Endothelial cell of umbilical vein (primary cell): ENCODE measurements around the gene GEMIN4.

Source experiments
- CTCF ChIP-seq, 2 donors: IDR thresholded peaks; 1 replicate in 1 of 2; 2 replicates in 1 of 2; pipeline ENCODE4 v1.5.1; 2011; ENCODE audit warnings: low read length in 2 of 2, mild to moderate bottlenecking in 2 of 2, moderate library complexity in 2 of 2, control low read depth in 1 of 2, inconsistent platforms in 1 of 2, low read depth in 1 of 2; ENCODE audit not compliant: insufficient read depth in 1 of 2; ENCODE audit errors: extremely low read depth in 1 of 2
- EZH2 ChIP-seq: IDR thresholded peaks from 2 replicates; pipeline ENCODE4 v1.6.1; 2012; ENCODE audit warnings: borderline replicate concordance, low read depth, mild to moderate bottlenecking, moderate library complexity, low read length, inconsistent platforms; ENCODE audit not compliant: severe bottlenecking
- FOS ChIP-seq: IDR thresholded peaks from 2 replicates; pipeline ENCODE4 v1.6.1; 2011; ENCODE audit warnings: mild to moderate bottlenecking, low read length, moderate library complexity, borderline replicate concordance; ENCODE audit not compliant: insufficient read depth
- POLR2AphosphoS5 ChIP-seq: IDR thresholded peaks from 2 replicates; pipeline ENCODE4 v1.6.1; 2012; ENCODE audit warnings: low read depth, mild to moderate bottlenecking, control low read depth, low read length, moderate library complexity; ENCODE audit not compliant: insufficient read depth

- TF ChIP-seq FOS (no peak), CTCF (IDR thresholded peaks at IDR 0.05; ENCODE audit: extremely low read depth in 1 of 2, insufficient read depth in 1 of 2, low read depth in 1 of 2, low read length in 2 of 2) (no peak), EZH2 (no peak), POLR2AphosphoS5 (no peak)
Measured at GRCh38 chr17:721540-721937, 30.5 kb downstream of the GEMIN4 start.
